Stimulated activated CD8-positive, alpha-beta memory T cell treated with anti-CD3 and anti-CD28 coated beads, Interleukin-4, amount 100 ng/mL, for 48 hours (primary cell): ENCODE measurements around the gene EBLN1.
"Not testable (repeated sequence)": the region's sequence is repeated elsewhere in the genome, so short reads cannot be mapped to it uniquely, and the experiment has no call there.

ENCODE experiments used
- DNase-seq: peaks from one replicate; pipeline ENCODE4 v3.0.0-alpha.2; 2020

Gene EBLN1

GRCh38 chr10:22228167-22228938, 10.5 kb upstream of the EBLN1 start:
- DNase-seq = no peak

DNA sequence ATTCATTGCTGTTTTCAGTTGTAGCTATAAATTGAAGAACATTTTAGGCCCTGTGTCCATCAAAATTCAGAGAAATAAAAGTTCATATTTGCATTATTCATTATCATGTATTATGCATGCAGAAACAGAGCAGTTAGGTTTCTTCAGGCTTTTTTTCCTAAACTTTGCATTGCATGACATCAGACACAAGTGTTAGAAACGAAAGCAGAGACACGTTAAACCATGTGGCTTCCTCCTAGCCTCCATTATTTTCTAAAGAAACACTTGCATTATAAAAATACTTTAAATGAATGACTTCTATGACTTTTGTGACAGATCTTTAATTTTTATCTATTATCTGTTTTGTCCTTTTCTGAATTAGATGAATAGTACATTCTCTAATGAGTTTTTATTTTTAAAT, 8.8 kb upstream of the EBLN1 start:
- no peak for DNase-seq

GRCh38 chr10:22222236-22223190, 4.7 kb upstream of the EBLN1 start:
- DNase-seq = no peak

GRCh38 chr10:22219308-22219707, 1.5 kb upstream of the EBLN1 start:
- no peak for DNase-seq

DNA sequence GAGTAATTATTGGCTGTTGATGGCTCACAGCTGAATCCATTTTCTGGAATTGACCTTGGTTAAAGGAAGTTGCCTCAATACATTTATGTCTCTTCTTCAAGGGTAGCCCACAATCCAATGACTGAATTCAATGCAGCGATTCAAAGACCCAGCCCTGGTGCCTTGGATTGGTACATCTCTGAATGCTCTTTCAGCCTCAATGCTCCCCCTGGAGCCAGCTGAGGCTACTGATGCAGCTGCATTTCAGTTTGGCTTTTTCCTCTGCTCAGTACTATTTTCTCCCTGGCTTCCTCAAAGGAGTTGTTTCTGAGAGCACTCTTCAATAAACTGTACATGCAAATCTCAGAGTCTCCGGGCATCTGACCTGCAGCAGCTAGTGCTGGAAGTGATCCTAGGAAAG, 633 bp upstream of the EBLN1 start:
- DNase-seq = no peak

DNA sequence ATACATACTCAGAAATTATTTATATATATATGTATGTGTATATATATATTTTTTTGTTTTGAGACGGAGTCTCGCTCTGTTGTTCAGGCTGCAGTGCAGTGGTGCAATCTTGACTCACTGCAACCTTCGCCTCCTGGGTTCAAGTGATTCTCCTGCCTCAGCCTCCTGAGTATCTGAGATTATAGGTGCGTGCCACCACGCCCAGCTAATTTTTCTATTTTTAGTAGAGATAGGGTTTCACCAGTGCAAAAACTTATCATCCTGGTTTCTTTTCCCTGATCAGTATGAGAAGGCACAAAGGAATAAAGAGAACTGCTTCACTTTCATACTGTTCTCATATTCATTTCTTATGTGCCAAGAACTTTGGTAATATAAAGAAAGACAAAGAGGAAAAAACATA, 731 bp downstream of the EBLN1 start:
- DNase-seq = not testable (repeated sequence)

GRCh38 chr10:22210267-22210666, 7.5 kb downstream of the EBLN1 start:
- no peak for DNase-seq

DNA sequence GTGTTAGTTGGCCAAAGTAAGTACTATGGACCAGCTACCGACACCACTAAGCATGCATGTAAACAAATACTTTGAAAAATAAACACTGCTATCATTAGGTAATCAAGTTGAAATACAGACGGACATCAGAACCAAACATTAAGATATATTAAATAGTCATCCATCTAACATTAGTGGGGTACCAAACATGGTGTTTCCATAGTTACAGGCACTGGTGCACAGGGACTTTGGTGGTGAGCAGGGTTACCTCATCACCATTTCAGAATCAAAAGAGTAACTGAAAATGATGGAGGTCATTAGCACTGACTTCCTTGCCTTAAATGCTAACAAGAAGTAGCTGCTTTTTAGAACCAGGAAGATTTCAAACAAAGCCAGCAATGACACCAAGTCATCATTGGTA, 23.9 kb downstream of the EBLN1 start:
- DNase-seq = no peak

GRCh38 chr10:22185586-22185985, 32.2 kb downstream of the EBLN1 start:
- no peak for DNase-seq

DNA sequence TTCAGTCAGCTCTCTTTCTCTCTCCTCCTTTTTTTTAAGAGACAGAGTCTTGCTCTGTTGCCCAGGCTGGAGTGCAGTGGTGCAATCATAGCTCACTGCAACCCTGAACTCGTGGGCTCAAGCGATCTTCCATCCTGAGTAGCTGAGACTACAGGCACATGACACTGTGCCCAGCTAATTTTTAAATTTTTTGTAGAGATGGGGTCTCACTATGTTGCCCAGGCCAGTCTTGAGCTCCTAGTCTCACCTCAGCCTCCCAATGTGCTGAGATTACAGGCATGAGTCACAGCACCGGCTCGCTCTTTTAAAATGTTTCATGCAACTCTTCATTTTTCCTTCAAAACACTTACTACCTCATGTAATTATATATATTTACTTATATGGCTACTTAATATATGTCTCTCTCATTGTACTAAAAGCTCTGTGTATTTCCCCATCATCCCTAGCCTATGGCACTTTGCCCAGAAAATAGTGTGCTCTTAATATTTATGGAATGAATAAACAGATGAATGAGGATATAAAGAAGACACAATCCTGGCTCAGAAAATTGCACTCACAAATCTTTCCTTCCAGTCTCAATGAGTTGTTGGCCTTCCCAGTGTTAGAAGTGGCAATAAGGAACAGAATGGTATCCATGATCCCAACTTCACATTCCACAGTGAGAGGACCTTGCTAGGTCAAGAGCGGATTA, 33.9 kb downstream of the EBLN1 start:
- DNase-seq = no peak

DNA sequence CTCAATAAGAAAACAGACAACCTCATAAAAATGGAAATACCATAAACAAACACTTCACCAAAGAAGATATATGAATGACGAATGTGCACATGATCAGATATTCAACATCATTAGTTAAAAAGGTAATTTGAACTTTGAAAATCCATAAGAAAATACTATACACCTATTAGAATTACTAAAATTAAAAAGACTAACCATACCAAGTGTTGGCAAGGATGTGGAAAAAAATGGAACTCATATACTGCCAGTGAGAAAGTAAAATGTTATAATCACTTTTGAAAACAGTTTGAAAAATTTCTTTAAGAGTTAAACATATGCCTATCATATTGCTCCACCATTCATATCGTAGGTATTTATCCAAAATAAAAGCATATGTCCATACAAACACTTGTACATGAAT, 37.1 kb downstream of the EBLN1 start:
- DNase-seq = no peak

GRCh38 chr10:22174442-22174841, 43.4 kb downstream of the EBLN1 start:
- no peak for DNase-seq

- DNase-seq = no peak
These were observed 46.7 kb downstream of the EBLN1 start for GRCh38 chr10:22171131-22171530.

GRCh38 chr10:22170582-22170981, 47.2 kb downstream of the EBLN1 start:
- no peak for DNase-seq

GRCh38 chr10:22159979-22160378, 57.8 kb downstream of the EBLN1 start:
- DNase-seq = no peak

- no peak for DNase-seq
These were observed 58.6 kb downstream of the EBLN1 start for GRCh38 chr10:22159180-22159579.
